Erythroblast (primary cell): Measurements from ENCODE around the gene ATAD3C.

Experiments used
- GATA1 ChIP-seq: IDR thresholded peaks from 2 replicates; pipeline ENCODE4 v1.6.1; 2011; ENCODE audit warnings: low read depth, mild to moderate bottlenecking, control low read depth, low read length, moderate library complexity
- POLR2A ChIP-seq: IDR thresholded peaks from 2 replicates; pipeline ENCODE4 v1.6.1; 2011; ENCODE audit warnings: mild to moderate bottlenecking, low read length

- TF ChIP-seq POLR2A: no peak
- TF ChIP-seq GATA1: no peak
Observed at GRCh38 chr1:1434824-1435105, 14.7 kb upstream of the ATAD3C start.
